OCI-M1 (cell line): ENCODE measurements around the gene SLC16A11.

Experiments
- DNase-seq: peaks from one replicate; lab custom pipeline; 2025; lab: John Stamatoyannopoulos, UW

Gene SLC16A11

GRCh38 chr17:7005716-7006115, 38.2 kb downstream of the SLC16A11 start:
- no peak for DNase-seq

- DNase-seq = peak; percentile 92
Measured at GRCh38 chr17:7004398-7005253, 39.3 kb downstream of the SLC16A11 start.

- no peak for DNase-seq
Measured at GRCh38 chr17:7003745-7004144, 40.1 kb downstream of the SLC16A11 start.

GRCh38 chr17:7002288-7003047, 41.4 kb downstream of the SLC16A11 start:
- no peak for DNase-seq

- DNase-seq = peak; percentile 63
Measured at GRCh38 chr17:7001318-7001961, 42.5 kb downstream of the SLC16A11 start.

- peak; percentile 12 for DNase-seq
Measured at GRCh38 chr17:6998855-6999508, 44.9 kb downstream of the SLC16A11 start.

GRCh38 chr17:6997171-6997570, 46.7 kb downstream of the SLC16A11 start:
- no peak for DNase-seq

GRCh38 chr17:6996256-6997011, 47.5 kb downstream of the SLC16A11 start:
- no peak for DNase-seq

- no peak for DNase-seq
Measured at GRCh38 chr17:6995500-6996255, 48.2 kb downstream of the SLC16A11 start, which contains the start of gene ALOX12. TSS of gene ALOX12 (plus strand) at chr17:6996049. CDS start at chr17:6996118, 69 bp downstream.

- peak; percentile 67 for DNase-seq
Measured at GRCh38 chr17:6994666-6995256, 49.1 kb downstream of the SLC16A11 start.

- DNase-seq = no peak
Measured at GRCh38 chr17:6994118-6994598, 49.7 kb downstream of the SLC16A11 start.

- DNase-seq = peak; percentile 97
Measured at GRCh38 chr17:6993613-6994056, 50.3 kb downstream of the SLC16A11 start.
